HG03103 (cell line): ENCODE results near the gene INMT.

Experiments
- ATAC-seq: cut with Tn5 transposase; IDR thresholded peaks from one replicate; pipeline ENCODE4 v1.9.1; 2021; ENCODE audit warnings: low read depth; ENCODE audit not compliant: unreplicated experiment

The INMT gene

DNA sequence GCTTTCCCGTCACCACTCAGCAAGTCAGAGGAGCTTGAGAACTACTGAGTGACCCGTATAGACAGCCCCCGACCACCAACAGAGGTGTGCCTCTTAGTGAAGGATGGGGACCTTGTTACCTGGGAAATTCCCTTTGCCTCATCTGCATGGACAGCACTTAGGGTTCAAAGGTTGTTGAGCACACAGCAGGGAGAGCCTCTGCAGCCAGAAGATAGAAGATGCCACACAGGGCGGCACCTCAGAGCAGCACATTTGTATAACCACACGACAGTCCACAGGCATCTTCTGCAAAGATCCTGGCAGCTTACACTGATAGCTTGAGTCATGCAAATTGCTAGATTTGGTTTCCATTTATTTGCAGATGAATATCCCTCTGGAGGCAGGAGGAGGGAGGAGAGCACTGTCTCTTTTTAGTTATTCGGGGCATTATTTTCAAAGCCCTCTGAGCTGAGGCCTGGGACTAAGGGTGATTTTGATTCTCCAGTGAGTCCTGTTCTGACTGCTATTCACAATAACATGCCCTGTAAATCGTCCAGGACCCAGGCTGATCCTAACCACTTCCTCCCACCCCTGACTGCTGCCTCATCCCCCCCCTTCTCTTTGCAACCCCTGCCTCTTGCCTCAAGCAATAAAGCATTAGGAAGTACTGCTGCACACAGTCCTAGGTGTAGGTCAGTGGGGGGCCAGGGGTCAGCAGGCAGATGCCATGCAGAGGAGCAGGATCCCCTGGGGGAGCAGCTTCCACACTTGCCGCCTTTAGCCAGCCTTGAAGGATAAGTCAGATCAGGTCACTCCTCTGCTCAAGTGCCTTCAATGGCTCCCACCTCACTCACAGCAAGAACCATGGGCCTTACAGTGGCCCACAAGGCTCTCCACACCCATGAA lies 24.6 kb upstream of the INMT start:
- no peak for ATAC-seq

DNA sequence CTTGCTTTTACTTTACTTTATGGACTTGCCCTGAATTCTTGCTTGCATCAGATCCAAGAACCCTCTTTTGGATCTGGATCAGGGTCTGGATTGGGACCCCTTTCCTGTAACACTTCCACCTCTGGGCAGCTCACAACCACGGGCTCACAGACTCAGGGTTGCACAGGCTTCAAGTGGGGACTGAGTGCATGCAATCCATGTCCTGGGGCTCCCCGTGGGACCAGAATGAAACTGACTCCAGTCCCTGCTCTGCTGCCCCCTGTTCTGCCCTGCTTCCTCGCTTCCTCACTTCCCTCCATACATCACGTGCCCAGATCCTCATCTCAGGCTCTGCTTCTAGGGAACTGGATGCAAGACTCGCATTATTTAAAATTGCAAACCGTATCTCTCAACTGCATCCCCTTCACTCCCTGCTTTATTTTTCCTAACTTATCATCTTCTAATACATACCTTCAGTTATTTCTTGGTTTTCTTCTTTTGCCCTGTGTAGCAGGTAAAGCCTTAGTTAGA lies 23.3 kb upstream of the INMT start:
- ATAC-seq, result no peak

DNA sequence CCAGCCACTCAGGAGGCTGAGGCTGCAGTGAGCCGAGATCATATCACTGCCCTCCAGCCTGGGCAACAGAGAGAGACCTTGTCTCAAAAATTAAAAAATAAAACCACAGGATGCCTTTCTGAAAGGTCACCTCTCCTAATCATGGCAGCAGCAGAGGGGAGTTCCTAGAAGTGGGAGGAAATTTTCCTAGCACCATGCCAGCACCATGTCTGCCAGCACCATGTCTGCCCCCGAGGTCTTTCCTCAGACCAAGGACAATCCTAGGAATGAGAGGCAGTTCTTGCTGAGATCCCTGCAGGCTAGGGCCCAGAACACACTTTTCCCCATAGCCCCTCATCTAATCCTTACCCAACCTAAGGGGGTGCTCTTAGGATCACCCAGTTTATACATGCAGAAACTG lies 22.3 kb upstream of the INMT start:
- no peak for ATAC-seq

DNA sequence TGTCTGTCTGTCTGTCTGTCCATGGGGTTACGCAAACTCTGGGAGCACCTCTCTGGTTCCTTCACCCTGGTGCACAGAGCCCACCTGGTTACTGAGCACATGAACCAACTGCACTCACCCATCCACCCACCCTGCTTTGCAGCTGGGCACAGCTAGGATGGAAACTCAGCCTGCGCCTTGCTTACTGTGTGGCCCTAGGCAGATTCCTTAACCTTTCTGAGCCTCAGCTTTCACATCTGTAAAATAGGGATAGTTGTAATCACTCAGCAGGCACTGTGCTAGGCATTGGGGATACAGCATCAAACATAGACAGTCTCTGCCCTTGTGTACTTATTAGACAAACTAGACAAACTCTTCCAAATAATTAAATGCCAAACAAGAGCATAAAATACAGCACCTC lies 21.8 kb upstream of the INMT start:
- ATAC-seq, result no peak

DNA sequence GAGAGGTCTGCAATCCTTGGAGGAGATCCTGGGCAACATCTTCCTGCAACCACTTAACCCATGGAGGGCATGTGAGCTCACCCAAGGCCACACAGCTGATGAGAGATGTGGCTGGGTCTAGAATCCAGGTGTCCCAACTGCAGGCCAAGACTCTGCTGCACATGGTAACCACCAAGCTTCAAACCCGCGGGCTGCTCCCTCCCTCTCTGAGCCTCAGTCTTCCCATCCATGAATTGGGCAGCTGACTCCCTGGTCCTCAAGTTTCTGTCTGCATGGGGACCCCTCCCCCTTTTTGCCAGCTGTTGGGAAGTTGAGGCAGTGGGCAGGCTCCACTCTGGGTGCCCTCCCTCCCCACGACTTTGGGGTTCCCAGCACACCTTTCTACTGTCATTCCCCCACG lies 20.9 kb upstream of the INMT start:
- ATAC-seq, result no peak

DNA sequence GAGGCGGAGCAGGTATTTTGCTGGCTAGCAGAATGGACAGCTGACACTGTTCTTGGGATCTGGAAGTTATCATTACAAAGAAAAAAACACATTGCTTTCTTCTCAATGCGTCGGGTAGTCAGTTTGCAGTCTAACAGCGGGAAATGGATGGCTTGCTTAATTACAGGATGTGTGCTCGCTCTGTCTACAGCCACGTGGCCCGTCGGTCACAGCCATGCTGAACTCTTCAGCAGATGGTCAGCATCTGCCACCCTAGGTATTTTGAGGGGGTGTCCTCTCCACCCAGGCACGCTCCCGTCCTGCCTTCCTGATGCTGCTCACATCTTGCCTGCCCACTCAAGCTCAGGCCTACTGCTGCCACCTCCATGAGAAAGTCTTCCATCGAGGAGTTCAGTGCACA lies 20.4 kb upstream of the INMT start:
- no peak for ATAC-seq

DNA sequence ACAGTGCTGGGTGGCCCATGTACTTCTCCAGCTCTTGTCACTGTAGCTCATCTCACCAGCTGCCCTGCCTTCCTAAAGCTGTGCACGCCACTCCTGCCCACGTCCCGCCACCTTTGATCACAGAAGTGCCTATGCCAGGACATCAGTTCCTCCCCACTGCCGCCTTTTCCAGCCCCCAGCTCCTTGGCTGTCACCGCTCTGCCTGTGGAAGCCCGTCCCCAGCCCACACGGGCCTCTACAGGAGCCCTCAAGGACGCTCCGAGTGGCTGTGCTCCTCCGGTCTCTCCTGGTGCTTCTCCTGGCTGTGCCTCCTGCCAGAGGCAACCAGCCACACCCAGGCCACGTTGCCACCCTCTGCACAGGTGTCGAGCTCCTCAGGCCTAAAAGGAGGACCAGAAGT lies 19.3 kb upstream of the INMT start:
- ATAC-seq, result no peak

DNA sequence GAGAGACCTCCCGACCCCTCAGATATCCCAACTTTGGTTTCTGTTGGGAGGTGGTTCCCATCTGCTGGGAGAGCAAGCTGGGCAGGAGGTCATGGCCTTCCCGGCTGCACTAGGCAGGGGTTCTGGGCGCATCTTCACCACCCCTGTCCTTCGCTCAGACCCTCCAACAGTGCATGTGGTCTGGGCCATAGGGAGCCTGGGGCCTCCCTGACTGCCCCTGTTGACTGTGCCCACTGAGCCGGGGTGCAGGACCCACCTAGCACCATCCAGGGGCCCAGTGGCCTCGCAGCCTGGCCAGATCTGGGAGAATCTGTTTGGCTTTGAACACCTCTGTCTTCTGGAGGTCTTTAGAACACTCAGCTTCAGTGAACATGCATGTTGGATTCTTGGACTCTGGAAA lies 18.7 kb upstream of the INMT start:
- ATAC-seq, result no peak

DNA sequence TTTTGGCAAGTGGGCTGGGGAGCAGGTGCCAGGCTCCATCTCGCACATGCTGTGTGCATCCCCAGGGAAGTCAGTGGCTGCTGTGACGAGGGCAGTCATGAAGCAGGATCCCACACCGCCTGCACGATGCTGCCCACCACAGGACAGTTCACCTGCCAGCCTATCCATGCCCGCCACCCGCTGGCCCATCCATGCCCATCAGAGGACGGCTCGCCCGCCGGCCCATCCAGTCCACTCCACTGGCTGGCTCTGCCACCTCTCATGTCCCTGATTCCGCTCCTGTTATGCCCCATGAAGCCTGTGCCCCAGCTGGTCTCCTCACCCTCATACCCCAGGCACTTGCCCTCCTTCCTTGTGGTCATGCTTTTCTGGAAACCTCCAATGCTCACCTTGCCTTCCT lies 18.2 kb upstream of the INMT start:
- no peak for ATAC-seq

DNA sequence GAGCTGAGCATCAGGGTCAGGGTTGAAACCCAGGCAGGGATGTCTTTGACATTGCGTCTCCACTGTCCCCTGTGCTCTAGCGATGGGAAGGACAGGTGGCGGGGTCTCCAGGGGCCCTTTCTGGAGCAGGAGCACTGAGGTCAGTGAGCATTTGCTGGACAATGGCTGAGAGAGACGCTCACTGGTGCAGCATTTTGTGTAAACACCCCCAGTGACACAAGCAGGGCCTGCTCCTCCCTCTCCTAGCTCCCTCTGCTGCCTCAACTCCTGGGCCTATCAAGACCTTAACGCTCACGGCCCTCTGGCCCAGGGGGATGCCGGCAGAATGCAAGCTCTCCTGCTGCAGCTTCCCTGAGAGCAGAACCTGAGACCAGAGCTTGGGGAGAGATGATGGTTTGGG lies 17.4 kb upstream of the INMT start:
- no peak for ATAC-seq

DNA sequence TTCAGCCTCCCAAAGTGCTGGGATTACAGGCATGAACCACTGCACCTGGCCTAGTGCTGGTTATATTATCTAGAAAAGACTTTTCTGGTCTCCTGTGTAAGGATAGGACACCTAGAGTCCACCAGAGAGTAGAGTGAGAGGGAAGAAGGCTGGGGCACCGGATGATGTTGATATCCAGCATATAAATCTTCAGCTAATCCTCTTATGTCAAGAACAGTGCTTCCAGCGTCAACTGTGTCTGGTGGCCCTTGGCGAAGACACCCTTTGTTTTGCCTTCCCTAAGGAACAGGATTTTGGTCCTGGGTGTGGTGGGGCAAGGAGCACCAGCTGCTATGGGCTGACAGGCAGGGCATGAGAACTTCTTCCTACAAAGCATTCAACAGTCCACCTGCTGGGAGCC lies 16.3 kb upstream of the INMT start:
- ATAC-seq, result no peak

DNA sequence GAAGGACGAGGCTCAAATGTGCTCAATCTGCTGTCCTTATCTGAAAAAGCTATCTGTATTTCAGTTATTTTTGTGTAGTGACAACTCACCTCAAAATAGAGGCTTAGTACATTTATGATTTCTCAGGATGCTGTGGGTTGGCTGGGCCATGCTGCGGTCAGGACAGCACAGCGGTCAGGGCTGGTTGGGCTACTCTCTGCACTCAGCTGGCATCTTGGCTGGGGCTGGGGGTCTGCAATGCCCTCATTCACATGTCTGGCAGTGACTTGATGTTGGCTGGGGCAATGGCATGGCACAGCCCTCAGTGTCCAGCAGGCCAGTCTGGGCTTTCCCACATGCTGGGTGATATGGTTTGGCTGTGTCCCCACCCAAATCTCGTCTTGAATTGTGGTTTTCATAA lies 15.6 kb upstream of the INMT start:
- no peak for ATAC-seq

DNA sequence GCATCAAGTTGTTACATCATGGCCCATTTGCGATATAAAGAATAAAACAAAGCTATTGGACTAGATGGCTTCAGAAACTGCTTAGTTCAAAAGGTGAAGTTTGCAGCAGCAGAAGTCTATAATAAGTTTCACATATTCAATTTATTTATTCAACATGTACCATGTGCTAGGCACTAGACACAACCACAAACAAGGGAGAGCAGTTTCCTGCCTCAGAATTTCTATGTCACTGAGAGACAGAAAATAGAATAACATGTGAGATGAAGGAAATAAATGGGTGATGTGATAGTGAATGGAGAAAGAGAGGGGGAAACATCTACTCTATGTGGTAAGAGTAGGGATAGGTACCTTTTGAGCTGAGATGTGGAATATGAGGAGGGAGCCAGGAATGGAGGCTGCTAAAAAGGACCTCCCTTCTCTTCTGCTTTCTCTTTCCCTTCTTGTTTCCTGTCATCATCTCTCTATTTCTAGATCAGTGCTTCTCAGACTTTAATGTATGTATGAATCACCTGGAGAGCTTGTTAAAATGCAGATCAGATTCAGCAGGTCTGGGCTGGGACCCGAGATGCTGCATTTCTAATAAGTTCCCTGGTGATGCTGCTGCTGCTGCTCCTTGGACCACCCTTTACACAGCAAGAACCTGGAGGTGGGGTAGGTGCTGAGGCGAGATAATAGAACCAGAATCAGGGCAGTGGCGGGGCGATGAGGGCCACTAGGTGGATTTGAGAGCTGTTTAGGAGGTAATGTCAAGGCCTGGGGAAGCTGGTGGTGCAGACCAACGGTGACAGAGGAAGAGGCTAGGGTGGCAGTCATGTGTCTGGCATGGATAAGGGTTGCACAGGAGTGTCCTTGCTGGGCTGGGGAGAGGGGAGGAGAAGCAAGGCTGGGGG lies 13.7 kb upstream of the INMT start:
- ATAC-seq, result no peak

DNA sequence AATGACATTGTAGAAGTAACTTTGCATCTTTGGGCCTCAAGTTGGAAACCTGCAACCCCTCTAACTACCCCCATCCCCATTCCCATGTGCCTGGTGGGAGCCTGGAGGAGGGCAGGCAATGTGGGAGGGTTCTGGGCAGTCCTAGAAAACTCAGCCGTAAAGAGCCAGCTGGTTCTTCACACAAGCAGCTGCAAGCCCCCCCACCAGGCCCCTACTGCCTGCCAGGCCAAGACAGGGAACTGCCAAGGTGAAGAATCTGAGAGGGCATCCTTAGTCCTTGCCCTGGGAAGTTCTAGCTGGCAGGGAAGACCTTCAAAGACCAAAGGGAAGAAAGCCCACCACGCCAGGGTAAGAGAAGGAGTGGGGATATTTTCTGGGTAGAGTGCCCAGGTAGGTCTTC lies 12.2 kb upstream of the INMT start:
- no peak for ATAC-seq

DNA sequence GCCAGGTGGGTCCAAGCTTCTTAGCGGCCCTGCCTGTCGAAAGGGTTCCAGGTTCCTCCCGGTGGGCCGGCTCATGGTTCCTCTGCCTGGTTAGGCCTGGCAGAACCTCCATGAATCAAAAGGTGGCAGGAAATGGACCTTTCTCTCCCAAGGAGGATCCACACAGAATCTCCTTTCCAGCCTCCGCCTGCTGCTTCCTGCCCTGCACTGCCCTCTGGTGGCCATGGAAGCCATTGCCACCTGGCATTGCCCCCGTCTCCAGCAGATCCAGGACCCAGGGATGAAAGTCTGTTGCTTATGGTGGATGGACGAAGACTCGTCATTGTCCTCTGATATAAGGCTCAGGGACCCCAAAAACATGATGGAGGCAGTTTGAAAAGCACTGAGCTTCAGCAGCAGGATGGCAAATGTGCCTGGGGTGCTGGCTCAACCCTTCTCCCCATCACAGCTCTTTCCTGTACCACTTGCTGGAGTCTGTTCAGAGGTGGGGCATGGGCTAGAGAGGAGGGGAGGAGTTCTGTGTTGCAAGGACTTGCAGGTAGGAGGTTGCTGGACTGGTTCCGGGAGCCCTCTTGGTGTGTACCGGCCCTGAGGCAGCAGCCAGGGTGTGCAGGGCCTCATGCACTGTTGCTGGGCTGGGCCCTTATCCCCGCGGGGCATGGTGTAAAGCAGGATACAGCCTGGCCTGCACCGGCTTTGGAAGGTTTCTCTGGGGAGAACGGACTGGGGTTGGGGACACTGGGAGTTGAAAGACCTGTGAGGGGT lies 11.3 kb upstream of the INMT start:
- no peak for ATAC-seq

DNA sequence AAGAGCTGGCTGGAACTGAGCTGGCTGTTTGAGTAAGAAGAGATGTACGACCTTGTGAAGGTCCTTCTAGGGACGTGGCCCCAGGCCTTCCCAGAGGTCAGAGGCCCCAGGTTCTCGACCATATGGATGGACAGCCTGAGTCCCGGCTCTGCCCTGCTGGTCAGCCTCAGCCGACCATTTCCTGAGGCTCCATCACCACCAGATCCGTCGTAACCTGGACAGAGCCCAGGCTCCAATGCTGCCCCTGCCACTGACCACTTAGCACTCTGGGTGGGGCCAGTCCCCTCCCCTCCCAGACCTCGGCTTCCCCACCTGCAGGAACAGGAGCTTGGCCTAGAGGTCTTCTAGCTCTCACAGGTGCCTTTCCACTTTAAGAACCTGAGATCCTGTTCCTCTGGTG lies 10.6 kb upstream of the INMT start:
- ATAC-seq, result no peak

DNA sequence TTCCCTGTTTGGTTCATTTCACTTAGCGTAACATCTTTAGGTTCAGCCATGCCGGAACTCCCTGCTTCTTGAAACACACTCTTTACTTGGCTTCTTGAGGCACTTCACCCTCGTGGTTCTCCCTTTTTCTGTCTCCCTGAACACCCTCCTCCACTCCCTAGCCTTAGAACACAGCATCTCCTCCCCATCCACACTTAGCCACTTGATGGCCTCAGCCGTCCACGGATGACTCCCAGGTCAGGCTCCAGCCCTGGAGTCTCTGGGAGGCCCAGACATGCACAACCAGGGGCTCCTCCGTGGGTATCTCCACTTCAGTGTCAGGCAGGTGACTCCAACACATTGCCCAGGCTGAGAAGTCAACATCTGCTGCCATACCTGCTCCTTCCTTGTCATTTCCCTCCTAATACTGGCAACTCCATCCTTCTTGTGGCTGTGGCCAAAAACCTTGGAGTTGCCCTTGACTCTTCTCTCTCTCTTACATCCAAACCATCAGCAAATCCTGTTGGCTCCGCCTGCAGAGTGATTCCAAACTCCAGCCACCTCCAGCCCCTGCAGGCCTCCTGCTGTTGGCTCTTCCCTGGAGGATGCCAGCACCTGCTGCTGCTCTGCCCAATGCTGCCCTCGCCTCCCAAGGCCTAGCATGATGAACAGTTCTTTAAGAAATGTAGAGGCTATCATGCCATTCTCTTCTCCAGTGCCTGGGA lies 8.4 kb upstream of the INMT start:
- no peak for ATAC-seq

DNA sequence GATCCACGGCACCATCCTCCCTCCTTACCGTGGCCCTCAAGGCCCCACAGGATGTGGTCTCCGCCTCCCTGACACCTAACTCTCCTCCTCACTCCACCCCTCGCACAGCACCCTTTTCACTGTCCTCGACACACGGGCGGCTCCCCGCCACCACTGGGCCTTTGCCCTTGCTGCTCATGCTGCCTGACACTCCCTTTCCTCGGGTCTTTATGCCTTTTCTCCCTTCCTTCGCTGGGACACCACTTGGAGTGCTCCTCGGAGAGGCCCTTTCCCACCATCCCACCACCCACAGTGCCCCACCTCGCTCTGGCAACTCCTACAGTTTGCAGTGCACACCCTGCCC lies 7.9 kb upstream of the INMT start:
- no peak for ATAC-seq

DNA sequence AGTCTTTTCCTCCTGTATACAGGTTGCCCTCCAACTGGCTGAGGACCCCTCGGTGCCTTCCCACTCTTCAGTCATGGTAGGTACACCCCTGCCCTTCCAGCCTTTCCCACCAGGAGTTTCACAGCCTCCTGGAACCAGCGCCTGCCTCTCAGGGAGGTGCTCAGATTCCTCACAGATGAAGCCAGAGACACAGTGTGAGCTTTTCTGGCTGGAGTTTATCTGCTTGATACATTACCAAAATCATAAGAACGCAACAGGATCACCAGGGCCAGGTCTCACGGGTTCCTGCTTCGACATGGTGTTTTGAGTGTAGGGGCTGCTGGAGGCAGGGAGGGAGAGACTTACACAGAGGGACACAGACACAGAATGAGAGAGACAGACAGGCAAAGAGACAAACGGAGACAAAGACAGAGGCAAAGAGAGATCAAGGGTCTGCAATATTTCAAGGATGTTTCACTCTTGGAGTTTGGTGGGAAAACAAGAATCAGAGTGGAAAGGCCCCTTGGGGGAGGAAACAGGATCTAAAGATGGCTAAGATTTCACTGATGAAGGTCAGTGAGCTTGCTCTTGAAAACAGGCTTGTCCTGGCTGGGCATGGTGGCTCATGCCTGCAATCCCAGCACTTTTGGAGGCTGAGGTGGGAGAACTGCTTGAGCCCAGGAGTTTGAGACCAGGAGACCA lies 6.5 kb upstream of the INMT start:
- no peak for ATAC-seq

DNA sequence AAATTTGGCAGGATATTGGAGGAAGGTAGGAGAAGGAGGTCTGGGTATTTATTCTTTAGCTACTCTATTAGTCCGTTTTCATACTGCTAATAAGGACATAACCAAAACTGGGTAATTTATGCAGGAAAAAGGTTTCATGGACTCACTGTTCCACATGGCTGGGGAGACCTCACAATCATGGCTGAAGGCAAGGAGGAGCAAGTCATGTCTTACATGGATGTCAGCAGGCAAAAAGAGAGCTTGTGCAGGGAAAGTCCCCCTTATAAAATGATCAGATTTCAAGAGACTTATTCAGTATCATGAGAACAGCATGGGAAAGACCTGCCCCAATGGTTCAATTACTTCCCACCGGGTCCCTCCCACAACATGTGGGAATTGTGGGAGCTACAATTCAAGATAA lies 1.9 kb upstream of the INMT start:
- ATAC-seq, result no peak
